Central memory CD4-positive, alpha-beta T cell (primary cell): ENCODE measurements around the gene FADS1.

Experiments used
- DNase-seq: peaks from one replicate; pipeline ENCODE4 v3.0.0; 2022

FADS1 gene

DNA sequence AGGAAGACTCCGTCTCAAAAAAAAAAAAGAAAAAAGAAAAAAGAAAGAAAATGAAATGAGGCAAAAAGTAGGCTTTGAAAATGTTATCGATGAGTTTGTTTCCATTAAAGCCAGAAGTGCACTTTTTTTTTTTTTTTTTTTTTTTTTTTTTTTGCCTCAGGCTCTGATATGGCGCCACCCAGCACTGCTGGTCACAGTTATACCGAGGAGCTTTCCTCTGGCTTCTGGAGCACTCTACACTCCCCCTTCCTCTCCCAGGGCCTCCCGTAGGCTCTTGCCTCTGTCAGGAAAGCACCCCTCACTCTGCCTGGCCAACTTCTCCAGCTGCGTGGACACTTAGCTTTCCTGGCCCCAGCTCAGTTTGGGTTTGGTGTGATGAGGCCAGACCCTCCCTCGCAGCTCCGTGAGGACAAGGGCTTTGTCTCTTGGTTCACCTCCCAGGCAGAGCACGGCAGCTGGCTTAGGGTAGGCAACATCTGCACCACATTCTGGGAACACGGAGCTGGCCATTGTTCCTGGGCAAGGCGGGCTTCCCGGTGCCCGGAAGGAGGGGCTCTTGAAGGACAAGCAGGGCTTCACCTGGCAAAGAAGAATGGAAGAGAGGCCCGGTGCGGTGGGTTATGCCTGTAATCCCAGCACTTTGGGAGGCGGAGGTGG, 28.2 kb upstream of the FADS1 start:
- DNase-seq = no peak

DNA sequence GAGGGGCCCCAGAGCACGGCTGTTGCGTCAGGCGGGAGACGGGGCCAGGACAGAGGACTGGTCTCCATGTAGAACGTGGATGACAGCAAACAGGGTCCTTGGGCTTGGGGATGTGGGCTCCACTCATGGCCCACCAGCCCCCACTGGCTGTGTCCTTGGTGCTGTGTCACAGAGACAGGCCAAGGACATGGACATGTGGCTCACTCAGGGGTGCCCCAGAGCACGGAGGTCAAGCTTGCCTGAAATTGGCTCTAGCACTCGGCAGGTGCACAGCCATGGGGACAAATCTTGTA, 25.7 kb upstream of the FADS1 start:
- no peak for DNase-seq

DNA sequence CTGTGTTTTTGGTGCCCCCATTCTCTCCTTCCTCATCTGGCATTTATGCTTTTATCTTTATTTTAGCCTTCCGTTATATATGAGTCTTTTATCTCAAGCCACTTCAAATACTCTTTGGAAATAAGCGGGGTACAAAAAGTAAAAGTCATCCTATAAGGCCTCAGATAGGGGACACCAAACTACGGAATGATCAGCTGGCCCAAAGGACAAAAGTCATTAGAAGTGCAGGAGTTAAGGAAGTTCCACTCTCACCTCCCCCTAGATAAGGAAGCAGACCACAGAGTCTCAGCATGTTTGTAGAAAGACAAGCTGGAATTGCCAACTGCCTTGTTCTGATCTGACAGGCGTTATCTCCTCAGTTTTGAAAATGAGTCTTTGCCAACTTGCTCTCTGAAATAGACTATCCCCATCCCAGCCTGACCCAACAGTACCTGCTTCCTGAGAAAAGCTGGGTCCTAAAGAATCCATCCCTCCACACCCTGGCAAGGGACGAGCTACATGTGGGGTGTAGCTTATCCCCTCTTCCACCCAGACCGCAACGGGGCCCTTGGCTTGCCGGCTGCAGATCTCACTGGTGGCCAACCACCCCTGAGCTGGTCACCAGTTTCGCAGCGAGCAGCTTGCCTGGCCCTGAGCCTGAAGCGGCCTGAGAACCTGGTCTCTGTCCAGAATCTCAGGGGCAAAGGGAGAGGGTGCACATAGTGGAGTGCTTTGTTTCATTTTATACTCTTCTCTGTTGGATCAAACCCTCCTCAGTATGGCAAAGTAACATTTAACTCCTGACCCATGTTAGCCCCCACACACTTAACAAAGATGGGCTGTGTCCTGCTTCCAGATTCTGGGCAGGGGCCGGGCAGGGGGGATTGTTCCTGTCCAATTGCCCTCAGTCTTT, 25.1 kb upstream of the FADS1 start:
- no peak for DNase-seq

DNA sequence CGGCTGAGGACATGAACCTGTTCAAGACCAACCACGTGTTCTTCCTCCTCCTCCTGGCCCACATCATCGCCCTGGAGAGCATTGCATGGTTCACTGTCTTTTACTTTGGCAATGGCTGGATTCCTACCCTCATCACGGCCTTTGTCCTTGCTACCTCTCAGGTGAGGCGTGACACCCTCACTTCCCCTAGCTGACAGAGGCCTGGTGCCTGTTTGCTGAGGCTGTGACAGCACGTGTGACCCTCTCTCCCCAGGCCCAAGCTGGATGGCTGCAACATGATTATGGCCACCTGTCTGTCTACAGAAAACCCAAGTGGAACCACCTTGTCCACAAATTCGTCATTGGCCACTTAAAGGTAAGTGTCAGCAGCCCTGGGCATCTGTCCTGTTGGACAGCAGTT, 23.6 kb upstream of the FADS1 start:
- DNase-seq = no peak

DNA sequence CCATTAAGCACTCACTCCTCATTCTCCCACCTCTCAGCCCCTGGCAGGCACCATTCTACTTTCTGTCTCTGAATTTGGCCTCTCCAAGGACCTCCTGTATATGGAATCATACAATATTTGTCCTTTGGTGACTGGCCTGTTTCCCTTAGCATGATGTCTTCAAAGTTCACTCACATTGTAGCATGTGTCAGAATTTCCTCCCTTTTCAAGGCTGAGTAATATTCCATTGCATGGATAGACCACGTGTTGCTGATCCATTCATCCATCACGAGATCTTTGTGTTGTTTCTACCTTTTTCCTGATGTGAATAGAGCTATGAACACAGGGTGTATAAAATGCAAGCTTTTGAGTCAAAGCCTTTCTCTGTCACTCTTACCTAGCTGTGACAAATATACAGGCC, 22.9 kb upstream of the FADS1 start:
- no peak for DNase-seq

DNA sequence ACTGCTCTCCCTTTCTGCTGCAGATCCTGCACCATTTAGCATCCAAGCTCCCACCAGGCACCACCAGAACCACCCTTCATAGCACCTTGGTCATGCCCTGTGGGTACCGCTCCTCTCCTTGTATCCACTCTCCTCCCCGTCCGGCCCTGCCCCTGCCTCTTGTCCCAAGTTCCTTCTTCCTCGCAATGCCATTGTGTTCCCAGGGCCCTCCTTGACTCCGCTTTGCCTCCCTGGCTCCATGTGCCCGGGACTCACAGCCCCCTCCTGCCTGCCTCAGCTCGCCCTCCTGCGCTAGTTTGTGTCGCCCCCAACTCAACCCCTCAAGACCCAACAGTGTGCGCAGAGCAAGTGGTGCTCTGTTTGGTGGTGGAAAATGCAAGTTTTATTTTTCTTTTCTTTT, 22.1 kb upstream of the FADS1 start:
- no peak for DNase-seq

DNA sequence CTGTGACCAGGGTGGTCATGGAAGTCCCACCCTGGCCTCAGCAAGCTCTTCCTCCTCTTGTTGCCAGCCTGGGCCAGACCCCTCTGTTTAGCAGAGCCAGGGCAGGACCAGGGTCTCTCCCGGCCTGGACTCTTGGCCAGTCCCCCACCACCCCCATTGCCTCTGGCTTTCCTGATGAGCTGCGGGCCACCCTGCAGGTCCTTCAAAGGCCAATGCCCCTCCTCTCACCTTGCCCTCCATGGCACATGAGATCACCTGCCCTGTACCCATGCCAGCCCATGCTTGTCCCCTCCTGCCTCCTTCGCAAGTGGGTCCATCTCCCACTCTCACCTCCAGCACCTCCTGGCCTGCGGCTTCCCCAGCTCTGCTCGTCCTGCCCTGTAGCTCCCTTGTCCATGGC, 21.7 kb upstream of the FADS1 start:
- DNase-seq = no peak

DNA sequence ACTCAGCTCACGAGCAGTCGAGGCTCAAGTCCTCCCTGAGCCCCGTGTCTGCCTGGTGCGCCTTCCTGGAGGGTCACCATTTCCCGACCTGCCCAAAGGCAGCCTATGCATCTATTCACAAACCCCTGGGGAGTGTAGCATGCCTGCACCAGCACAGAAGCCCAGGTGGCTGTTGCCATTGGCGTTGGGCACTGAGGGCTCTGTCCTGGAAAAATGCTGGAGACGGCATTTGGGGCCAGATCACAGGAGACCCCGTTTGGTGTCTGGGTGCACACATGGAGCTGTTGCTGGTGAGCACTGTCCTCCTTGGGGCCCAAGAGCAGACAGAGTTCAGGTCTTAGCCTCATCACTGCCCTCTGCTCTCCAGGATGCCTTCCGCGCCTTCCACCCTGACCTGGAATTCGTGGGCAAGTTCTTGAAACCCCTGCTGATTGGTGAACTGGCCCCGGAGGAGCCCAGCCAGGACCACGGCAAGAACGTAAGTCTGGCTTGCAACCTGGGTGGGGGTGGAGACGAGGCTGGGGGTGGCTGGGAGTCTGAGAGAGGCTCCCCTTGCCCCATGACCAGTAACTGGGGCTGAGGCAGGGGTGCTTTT, 20.7 kb upstream of the FADS1 start:
- no peak for DNase-seq

DNA sequence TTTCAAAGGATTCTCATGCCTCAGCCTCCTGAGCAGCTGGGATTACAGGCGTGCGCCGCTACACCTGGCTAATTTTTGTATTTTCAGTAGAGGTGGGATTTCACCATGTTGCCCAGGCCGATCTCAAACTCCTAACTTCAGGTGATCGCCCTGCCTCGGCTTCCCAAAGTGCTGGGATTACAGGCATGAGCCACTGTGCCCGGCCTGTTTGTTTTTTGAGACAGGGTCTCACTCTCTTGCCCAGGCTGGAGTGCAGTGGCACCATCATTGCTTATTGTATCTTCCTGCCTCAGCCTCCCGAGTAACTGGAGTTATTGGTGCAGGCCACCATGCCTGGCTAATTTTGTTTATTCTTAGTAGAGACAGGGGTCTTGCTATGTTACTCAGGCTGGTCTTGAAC, 19.4 kb upstream of the FADS1 start:
- no peak for DNase-seq

DNA sequence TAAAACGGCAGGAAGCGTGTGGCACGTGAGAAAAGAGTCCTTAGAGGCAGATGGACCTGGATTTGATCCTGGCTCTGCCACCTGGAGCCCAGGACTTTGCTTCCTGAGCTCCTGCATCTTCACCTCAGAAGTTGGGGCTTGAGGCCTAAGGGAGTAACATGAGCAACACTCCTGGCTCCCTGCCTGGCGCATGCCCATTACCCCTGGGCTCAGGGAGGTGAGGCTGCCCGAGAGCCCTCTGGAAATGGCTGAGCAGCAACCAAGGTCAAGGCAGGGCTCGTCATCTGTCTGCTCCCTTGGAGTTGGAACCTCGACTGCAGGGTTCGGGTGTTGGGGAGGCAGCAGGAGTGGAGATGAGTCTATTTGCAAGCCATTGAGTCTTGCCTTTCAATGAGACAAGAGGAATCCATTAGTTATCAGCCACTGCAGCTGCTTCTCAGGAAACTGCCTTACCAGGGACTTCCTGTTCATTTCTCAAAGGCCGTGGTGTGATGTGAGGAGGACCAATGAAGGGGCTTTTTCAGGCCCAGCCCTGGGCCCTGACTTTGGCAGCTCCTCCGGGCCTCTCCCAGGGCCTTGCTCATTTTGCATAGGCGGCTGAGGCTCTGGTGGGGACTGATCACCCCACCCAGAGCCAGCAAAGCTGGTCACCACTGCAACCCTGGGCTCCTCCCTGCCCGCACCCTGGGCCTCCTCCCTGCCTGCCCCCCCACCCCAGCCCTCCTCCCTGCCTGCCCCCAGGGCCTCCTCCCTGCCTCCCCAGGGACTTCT, 17.7 kb upstream of the FADS1 start:
- DNase-seq = peak; percentile 33

DNA sequence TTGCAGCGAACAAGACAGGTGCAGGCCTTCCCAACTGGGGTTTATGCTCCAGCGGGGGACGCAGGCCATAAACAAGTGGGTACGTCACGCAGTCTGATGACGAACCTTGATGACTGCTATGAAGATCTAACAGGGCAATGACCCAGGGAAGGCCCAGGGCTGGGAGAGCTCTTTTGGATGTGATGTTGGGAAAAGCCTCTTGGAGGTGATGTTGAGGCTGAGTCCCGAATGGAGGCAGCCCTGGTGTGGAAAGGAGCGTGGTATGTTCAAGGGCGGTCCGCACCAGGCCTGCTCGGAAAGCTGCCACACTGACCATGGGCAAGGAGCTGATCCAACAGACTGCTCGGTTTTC, 17.1 kb upstream of the FADS1 start:
- DNase-seq = no peak

DNA sequence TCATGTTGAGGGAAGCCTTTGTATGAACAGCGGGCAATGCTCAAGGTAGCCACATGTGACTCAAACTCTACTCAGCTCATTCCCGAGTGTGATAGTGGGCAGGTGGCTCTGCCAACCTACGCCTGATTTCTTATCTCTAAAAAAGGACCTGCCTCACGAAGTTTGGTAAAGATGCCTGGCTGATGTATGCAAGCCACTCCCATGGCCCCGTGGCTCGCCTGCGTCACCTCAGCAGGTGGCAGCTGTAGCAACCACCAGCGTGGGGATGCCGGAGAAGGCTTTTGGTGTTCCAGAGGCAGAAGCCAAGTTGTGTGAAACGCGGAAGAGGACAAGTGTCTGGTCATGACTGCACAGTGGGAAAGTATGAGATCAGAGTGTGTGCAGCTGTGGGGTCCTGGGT, 16.7 kb upstream of the FADS1 start:
- no peak for DNase-seq

DNA sequence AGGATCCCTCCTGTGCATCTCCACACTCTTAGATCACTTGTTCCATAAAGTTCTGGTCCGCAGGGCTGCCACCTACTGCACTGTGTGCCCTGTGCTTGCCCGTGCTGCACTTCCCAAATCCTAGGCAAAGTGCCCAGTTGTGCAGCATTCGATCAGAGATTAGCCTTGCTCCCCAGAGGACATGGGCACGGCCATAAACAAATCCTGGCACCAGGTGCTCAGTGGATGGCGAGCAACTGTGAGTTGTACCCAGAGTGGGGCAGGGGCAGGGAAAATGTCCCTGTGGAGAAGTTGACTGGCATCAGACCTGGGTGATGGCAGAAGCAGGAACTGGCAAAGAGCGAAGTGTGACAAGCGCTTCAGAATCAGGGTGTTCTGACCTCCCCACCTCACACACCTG, 16.0 kb upstream of the FADS1 start:
- DNase-seq = no peak

DNA sequence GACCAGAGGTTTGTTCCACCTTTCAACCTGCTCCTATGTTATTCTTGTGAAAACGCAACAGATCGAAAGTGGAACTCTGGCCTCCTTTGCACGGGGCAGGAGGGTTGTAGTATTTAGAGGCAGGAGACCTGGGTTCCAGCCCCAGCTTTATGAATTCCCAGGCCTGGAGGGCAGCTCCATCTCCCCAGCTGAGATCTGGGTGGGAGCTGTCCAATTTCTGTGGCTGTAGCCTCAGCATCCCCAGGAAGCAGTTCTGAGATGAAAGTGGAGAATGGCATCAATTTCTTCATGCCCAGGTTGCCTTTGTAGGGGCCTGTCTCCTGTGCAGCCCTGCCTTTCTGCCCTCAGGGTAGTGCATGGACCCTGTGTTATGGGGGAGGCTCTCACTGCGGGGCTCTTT, 15.4 kb upstream of the FADS1 start:
- no peak for DNase-seq

DNA sequence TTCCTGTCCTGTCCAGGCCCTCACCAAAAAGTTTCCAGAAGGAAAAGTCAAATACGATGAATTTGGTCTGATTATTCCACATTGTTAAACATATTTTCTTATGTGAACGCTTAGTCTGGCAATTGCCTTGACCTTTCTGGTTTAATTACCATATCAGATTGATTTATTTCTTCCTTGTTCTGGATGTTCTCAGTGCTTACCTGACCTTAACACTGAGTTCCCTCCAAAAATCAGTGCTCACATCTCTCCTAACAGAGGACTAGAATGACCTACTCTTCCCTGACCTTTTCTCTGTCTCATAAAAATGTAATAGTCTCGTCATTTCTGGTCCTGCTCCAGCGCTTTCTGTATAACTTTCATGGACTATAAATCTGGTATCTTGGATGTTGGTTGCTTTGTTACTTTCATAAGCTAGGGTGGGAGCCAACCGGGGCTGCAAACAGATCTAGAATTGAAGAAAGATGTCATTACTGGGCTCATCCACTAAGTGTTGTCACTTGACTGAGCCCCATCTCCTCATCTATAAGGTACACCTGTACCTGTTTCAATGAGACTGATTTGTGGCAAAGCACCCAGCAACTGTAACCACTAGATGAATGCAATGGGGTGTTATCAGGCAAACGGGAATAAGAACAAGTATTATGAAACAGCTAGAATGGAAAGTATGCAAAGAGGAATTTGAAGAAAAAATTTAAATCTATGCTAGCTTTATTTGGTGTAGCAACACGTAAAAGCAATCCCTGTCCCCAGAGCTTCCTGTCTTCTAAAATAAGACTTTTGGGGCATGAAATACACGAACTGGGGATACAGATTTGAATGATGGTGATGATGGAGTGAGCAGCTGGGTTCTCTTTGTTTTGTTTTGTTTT, 13.7 kb upstream of the FADS1 start:
- no peak for DNase-seq

DNA sequence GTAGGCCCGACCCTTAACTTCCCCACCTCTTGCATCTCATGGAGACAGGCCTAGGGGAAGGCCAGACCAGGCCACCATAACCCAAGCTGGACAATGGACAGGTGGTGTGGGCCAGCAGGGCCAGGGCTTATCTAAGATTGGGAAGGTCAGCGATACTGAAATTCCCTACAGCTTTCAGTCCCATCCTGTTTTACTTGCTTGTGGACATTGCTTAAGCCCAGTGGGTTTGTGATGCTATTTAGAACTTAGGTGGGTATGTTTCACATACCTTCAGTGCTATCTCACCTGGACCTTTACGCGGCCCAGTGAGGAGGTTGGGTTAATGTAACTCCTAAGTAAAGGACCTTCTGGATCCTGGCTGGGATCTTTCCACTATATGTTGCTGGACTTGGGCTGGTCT, 13.0 kb upstream of the FADS1 start:
- no peak for DNase-seq

DNA sequence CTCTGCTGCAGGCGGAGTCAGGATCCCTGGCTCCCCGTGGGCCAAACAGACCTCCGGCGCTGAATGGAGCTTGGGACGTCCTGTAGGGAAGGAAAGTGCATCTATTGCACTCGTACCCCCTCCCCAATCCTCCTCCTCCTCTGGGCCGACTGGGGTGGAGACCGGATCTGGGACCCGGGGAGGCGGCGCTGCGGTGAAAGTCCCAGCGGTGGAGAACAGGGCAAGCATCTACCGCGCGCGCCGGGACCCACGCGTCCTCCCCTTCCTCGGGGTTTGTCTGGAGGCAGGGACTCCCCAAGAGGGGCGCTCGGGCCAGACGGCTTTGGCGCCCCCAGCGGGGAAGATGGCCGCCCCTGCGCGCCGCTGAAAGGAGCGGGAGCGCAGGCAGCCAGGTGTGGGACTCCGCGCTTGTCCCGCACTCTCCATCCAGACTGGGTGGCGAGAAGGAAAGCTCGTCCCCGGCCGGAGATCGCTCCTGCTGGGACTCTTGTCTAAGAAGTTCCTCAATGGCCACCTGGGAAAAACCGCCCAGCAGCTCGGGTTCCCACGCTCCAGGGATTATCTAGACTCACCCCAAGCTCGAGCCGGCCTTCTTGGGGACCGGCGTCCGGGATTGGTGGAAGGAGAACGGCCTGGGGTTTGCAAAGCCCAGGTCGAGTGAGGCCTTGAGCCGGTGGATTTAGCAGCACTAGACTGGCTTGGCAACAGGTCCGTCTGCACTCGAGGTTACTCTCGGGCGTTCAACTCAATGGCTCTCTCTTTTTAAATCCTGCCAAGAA, 12.0 kb upstream of the FADS1 start:
- DNase-seq = peak; percentile 20

DNA sequence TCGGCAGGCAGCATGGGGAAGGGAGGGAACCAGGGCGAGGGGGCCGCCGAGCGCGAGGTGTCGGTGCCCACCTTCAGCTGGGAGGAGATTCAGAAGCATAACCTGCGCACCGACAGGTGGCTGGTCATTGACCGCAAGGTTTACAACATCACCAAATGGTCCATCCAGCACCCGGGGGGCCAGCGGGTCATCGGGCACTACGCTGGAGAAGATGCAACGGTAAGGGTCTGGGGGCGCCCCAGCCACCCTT, 11.5 kb upstream of the FADS1 start:
- DNase-seq = no peak

DNA sequence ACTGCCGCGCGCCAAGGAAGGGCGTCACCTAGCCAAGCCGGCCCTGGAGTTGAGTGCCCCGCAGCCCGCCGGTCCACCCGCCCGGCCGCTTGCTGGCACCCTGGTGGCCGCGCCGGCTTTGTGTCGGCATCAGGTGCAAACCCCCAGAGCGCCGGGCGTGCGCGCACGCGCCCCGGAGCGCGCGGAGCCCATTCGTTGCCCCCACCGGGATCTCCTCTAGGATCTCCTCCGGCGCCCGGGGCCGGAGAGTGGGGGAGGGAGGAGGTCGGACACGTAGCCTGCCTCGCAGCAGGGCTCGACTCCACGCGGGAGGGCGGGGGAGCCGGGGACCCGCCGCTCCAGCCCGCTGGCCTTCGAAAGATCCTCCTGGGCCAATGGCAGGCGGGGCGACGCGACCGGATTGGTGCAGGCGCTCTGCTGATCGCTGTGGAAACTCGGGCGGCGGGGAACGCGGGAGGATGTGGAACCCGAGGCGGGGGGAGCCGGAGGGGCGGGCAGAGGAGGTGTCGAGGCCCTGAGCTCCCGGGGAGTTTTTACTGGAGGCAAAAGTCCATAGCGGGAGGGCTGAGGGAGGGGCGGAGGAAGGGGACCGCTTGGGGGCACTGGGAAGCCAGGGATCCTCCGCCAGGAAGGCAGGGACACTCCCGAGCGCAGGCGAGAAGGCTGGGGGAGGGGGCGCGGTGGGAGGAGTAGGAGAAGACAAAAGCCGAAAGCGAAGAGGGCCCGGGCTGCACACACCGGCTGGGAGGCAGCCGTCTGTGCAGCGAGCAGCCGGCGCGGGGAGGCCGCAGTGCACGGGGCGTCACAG, 11.0 kb upstream of the FADS1 start, which contains the start of gene FADS2:
Gene FADS2, plus strand, starts transcription at position 730 of the 808 bp plus-strand sequence. CDS start 91 bp downstream, outside the sequence.
- peak; percentile 45 for DNase-seq

DNA sequence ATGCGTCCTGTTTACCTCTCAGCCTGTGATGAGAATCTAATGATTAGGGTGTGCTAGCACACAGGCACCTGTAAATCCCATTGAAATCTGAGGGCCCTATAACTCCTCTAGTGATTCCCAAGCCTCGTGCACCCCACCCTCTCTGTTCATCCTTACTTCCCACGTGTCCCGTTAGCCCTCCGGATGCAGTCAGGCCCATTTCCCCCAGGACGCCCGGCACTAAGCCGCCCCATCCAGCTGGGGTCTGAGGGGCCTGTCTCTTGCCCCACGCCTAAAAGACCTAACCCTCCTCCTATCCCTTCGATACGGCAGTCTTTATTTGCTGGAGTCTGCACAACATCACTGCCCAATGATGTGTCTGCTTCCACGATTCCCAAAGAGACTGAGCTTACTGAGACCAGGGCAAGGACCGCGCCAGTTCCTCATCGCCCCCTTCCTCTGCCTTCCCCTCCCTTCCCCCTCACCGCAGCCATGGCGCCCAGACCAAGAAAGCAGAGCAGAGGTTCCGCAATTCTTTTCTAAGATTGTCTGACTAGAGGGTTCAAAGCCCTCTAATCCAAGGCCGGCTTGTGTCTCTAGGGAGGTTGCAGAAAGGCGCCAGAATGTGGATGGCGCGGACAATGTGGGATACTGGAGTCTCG, 10.2 kb upstream of the FADS1 start:
- DNase-seq = no peak

DNA sequence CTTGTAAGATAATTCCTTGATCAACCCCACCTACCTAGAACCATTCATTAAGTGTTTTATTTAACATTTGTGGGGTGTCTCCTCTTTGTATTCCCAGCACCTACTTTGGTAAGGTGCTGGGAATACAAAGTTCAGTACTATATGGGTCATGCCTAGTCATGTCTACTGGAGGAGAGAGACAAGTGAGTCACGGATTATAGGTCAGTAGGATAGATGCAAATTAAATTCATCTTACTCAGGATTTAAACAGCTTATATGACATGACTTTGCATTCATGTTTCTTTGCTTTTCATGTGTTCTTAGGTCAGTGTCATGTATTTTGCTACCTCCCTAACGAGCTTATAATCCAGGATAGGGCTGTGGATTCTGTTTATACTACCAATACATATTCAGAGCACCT, 3.4 kb upstream of the FADS1 start:
- DNase-seq = no peak
